Large intestine (tissue), 12 donors: ENCODE results near the gene SAMD3. TPM values are rescaled to one million over a fixed set of nuclear protein-coding genes. Genes with fewer than 3 reads are reported as not detected.
"Not testable (repeated sequence)": the region's sequence is repeated elsewhere in the genome, so short reads cannot be mapped to it uniquely, and the experiment has no call there.

Experiments used
- DNase-seq, 2 donors: peaks; one replicate each; pipeline versions ENCODE4 v3.0.0 to v3.0.0-alpha.2; 2013
- H3K27ac ChIP-seq: one replicate; pipeline ENCODE4 v1.5.1; 2013; ENCODE audit warnings: low read length
- H3K27me3 ChIP-seq: 2 replicates; pipeline ENCODE4 v1.6.1; 2013; ENCODE audit warnings: low read length; ENCODE audit not compliant: control insufficient read depth, insufficient read depth
- H3K36me3 ChIP-seq: 2 replicates; pipeline ENCODE4 v1.6.1; 2013; ENCODE audit warnings: low read length; ENCODE audit not compliant: control insufficient read depth, insufficient read depth
- H3K4me1 ChIP-seq: one replicate; pipeline ENCODE4 v1.6.1; 2013; ENCODE audit warnings: low read length; ENCODE audit not compliant: control insufficient read depth, insufficient read depth
- H3K4me3 ChIP-seq: one replicate; pipeline ENCODE4 v1.5.1; 2013; ENCODE audit warnings: low read length
- H3K9me3 ChIP-seq: one replicate; pipeline ENCODE4 v1.6.1; 2013; ENCODE audit warnings: mild to moderate bottlenecking, low read depth, low read length, moderate library complexity; ENCODE audit not compliant: control insufficient read depth
- WGBS: methylation state at CpG from one replicate; pipeline ENCODE4 v1.1.5; 2013; ENCODE audit warnings: low lambda C conversion rate; ENCODE audit not compliant: insufficient coverage; 5-methylcytosine and 5-hydroxymethylcytosine counted together
- long read RNA-seq, 11 donors: transcript quantifications; one replicate each; lab custom pipeline, GENCODE V29; 2026
- polyA plus RNA-seq: library from polyadenylated mRNA; unstranded; fragments of 120-200 nt; gene quantifications from one replicate; pipeline ENCODE4 v1.2.1, GENCODE V29; 2013

The SAMD3 gene, protein sequence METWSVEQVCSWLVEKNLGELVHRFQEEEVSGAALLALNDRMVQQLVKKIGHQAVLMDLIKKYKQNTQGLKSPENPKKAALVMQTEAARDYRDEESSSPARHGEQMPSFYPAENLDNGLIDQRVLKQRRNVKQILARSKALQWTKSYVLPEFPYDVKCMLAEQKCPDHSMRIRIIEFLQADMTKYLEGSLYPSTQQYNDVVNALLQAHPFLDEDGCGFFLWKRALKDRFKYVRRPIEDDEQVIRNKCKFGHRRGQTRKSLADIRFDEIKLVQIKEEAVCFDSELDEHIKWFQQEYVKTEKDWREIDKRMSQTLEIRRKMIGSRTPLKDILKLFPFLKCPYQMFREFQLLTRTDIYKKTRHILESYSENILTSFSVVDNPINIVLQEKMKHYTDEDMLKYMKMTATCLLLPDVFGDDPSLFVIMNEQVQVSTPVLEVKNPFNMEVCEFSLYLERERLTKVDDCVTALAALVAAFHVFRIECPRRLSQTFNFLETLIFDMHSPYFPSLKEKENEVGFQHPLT
- polyA plus RNA-seq = 3.6 TPM
- long read RNA-seq, donor 1 = 0 reads
- long read RNA-seq, donor 2, partial matches to known transcripts = 18 of 44 reads
- long read RNA-seq, donor 2, other reads (novel, unspliced or antisense) = 25 of 44 reads
- long read RNA-seq, donor 3 = 0 reads
- long read RNA-seq, donor 4 = 0 reads
- long read RNA-seq, donor 5 = 0 reads
- long read RNA-seq, donor 6 = 0 reads
- long read RNA-seq, donor 7 = 0 reads
- long read RNA-seq, donor 8 = 0 reads
- long read RNA-seq, donor 9, partial matches to known transcripts = 0 of 1 reads
- long read RNA-seq, donor 9, other reads (novel, unspliced or antisense) = 0 of 1 reads
- long read RNA-seq, donor 10 = 0 reads
- long read RNA-seq, donor 11, partial matches to known transcripts = 0 of 8 reads
- long read RNA-seq, donor 11, other reads (novel, unspliced or antisense) = 8 of 8 reads

GRCh38 chr6:130222775-130223174 is at the start of gene SAMD3:
Gene SAMD3 (minus strand): TSS chr6:130222951. CDS start chr6:130215273, 7,678 bp downstream.
- no peak for DNase-seq
- WGBS = no CpG with 5 or more reads among the region's 2 CpGs
- H3K27ac ChIP-seq = no peak within 1 kb of the TSS

GRCh38 chr6:130269969-130270635 is 47.4 kb upstream of the SAMD3 start:
- no peak overlapping the region for H3K27ac ChIP-seq
- H3K9me3 ChIP-seq = peaks cover 8% of the 10 kb centered on the region
- H3K4me1 ChIP-seq = no peaks in the 10 kb centered on the region
- no peaks in the 10 kb centered on the region for H3K27me3 ChIP-seq
- no peak for DNase-seq
- H3K4me3 ChIP-seq = no peak overlapping the region
- no peaks in the 10 kb centered on the region for H3K36me3 ChIP-seq
- no CpG with 5 or more reads among the region's 3 CpGs for WGBS

More at GRCh38 chr6:130222775-130223174, at the start of gene SAMD3:
- H3K4me3 ChIP-seq = no peak within 1 kb of the TSS
- H3K9me3 ChIP-seq = no peaks in the 10 kb centered on the region
- H3K36me3 ChIP-seq = no peaks in the 10 kb centered on the region
- no peaks in the 10 kb centered on the region for H3K27me3 ChIP-seq
- no peaks in the 10 kb centered on the region for H3K4me1 ChIP-seq

- H3K27me3 ChIP-seq, H3K9me3 ChIP-seq, DNase-seq, H3K4me1 ChIP-seq, H3K4me3 ChIP-seq, H3K27ac ChIP-seq, H3K36me3 ChIP-seq: not testable (repeated sequence)
- 89% methylated on average over 1 of the region's 2 CpGs for WGBS
Observed at GRCh38 chr6:130265553-130265952, 42.8 kb upstream of the SAMD3 start.

- Histone ChIP-seq H3K27ac (no peak overlapping the region), H3K9me3 (no peaks in the 10 kb centered on the region), H3K4me3 (no peak overlapping the region), H3K36me3 (no peaks in the 10 kb centered on the region), H3K27me3 (no peaks in the 10 kb centered on the region), H3K4me1 (no peaks in the 10 kb centered on the region)
- no peak for DNase-seq
- 60% methylated on average over 1 of the region's 2 CpGs for WGBS
Observed at GRCh38 chr6:130262008-130262407, 39.3 kb upstream of the SAMD3 start.

GRCh38 chr6:130261558-130261957 is 38.8 kb upstream of the SAMD3 start:
- not testable (repeated sequence) for H3K27ac ChIP-seq, H3K9me3 ChIP-seq, DNase-seq, H3K4me3 ChIP-seq, H3K36me3 ChIP-seq, H3K27me3 ChIP-seq, H3K4me1 ChIP-seq
- 100% methylated on average over 1 of the region's 3 CpGs for WGBS

GRCh38 chr6:130260614-130261241 is 38.0 kb upstream of the SAMD3 start:
- not testable (repeated sequence) for H3K27me3 ChIP-seq, DNase-seq, H3K27ac ChIP-seq, H3K36me3 ChIP-seq, H3K9me3 ChIP-seq, H3K4me3 ChIP-seq, H3K4me1 ChIP-seq
- WGBS = no CpG with 5 or more reads among the region's 15 CpGs

DNA sequence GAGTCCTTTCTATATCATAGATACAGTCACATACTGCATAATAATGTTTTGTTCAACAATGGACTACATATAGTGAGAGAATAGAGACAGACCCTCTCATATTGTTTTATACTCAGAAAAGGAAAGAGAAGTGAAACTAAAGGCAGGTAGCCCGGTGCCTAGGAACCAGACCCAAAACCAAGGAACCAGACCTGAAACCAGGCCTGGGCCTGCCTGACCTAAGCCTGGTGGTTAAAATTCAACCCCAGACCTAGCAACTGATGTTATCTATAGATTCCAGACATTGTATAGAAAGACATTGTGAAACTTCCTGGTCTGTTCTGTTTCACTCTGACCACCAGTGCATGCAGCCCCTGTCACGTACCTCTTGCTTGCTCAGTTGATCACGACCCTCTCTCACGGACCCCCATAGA is 37.3 kb upstream of the SAMD3 start:
- not testable (repeated sequence) for DNase-seq, H3K36me3 ChIP-seq

GRCh38 chr6:130259557-130259956 is 36.8 kb upstream of the SAMD3 start:
- Histone ChIP-seq H3K27ac (no peak overlapping the region), H3K36me3 (no peaks in the 10 kb centered on the region), H3K9me3 (no peaks in the 10 kb centered on the region), H3K4me1 (no peaks in the 10 kb centered on the region), H3K27me3 (no peaks in the 10 kb centered on the region), H3K4me3 (no peak overlapping the region)
- DNase-seq = no peak
- 75% methylated on average over 1 of the region's 2 CpGs for WGBS

More for the DNA sequence above, 37.3 kb upstream of the SAMD3 start:
- not testable (repeated sequence) for H3K9me3 ChIP-seq, H3K4me3 ChIP-seq, H3K27ac ChIP-seq, H3K4me1 ChIP-seq, H3K27me3 ChIP-seq
- no CpG with 5 or more reads among the region's 4 CpGs for WGBS

- no peak overlapping the region for H3K4me3 ChIP-seq
- no peak for DNase-seq
- H3K27me3 ChIP-seq = no peaks in the 10 kb centered on the region
- no CpG with 5 or more reads among the region's 1 CpG for WGBS
- no peaks in the 10 kb centered on the region for H3K36me3 ChIP-seq
- H3K9me3 ChIP-seq = no peaks in the 10 kb centered on the region
- H3K4me1 ChIP-seq = no peaks in the 10 kb centered on the region
- H3K27ac ChIP-seq = no peak overlapping the region
Observed at GRCh38 chr6:130259140-130259539, 36.4 kb upstream of the SAMD3 start.
